Measurements from ENCODE around the gene RIOK3. TPM values are rescaled to one million over a fixed set of nuclear protein-coding genes. Genes with fewer than 3 reads are reported as not detected.

RIOK3 gene
- total and polyA plus RNA-seq, 10 of the 15 experiments (the other 5 are each of a cell fraction or from before 2014, with no cell fraction given) = 18.0 to 87.5 (median 53.8) TPM

- no peak for TF ChIP-seq ZNF592 (IDR thresholded peaks at IDR 0.05)
- TF ChIP-seq MXI1 (IDR thresholded peaks at IDR 0.05; ENCODE audit: low read depth, low read length) = no peak
- TF ChIP-seq TAF1 (IDR thresholded peaks at IDR 0.05; ENCODE audit: borderline replicate concordance, low read depth, low read length) = no peak
- no peak for TF ChIP-seq NFYB (IDR thresholded peaks at IDR 0.05; ENCODE audit: insufficient read depth, low read depth, low read length)
- no peak for TF ChIP-seq POLR2A (IDR thresholded peaks at IDR 0.05; ENCODE audit: low read depth, low read length)
- no peak for TF ChIP-seq FOS (IDR thresholded peaks at IDR 0.05; ENCODE audit: borderline replicate concordance, extremely low read depth, insufficient read length)
- 0 out of 2 replicates have a peak, but pooled peaks have one; percentile 11 for TF ChIP-seq BCL11A (IDR thresholded peaks at IDR 0.05; ENCODE audit: low read depth, low read length)
- peak; percentile 77; the same call in 1 of the 2 replicates for TF ChIP-seq MEF2A (IDR thresholded peaks at IDR 0.05; ENCODE audit: insufficient read depth, low read depth, low read length)
- TF ChIP-seq JUNB (IDR thresholded peaks at IDR 0.05) = peak; percentile 51
- no peak for TF ChIP-seq WRNIP1 (IDR thresholded peaks at IDR 0.05; ENCODE audit: borderline replicate concordance, low read depth, low read length)
- 0 out of 4 replicates have a peak, but pooled peaks of 1 of the 2 experiments have one; percentile 22 for TF ChIP-seq EP300 (IDR thresholded peaks at IDR 0.05; ENCODE audit: borderline replicate concordance in 1 of 2, control insufficient read depth in 1 of 2, low read depth in 2 of 2, low read length in 2 of 2)
- TF ChIP-seq MYB (IDR thresholded peaks at IDR 0.05; ENCODE audit: borderline replicate concordance, low read depth, low read length) = no peak
- TF ChIP-seq PRDM15 (CRISPR knock-in tag; IDR thresholded peaks at IDR 0.05) = no peak
- TF ChIP-seq E4F1 (IDR thresholded peaks at IDR 0.05; ENCODE audit: borderline replicate concordance, partially characterized antibody) = no peak
- no peak for TF ChIP-seq USF1 (IDR thresholded peaks at IDR 0.05; ENCODE audit: borderline replicate concordance, extremely low read length, insufficient read depth, low read depth, low read length)
Observed at GRCh38 chr18:23523429-23524212, 70.5 kb downstream of the RIOK3 start (continued).

Data from GM12878 (cell line).